HCT116 (cell line): ENCODE results near the gene ABTB2. TPM values are rescaled to one million over a fixed set of nuclear protein-coding genes. Genes with fewer than 3 reads are reported as not detected.

Experiments
- ATAC-seq: fragments of 200-7000 bp; cut with Tn5 transposase; 2 replicates; pipeline ENCODE4 v1.9.1; 2020; ENCODE audit warnings: mild to moderate bottlenecking, moderate library complexity
- BruUV-seq: library from RNA; stranded (reverse); fragments of 400-500 nt; replicated peaks from 2 replicates; lab custom pipeline; 2021; lab: Mats Ljungman, UMichigan
- CTCF ChIA-PET: fragments of 300-600 bp; sonication (Branson Sonifier 250); formaldehyde crosslinking; loops from one replicate; lab custom pipeline; 2021; ENCODE audit warnings: antibody characterized with exemption; lab: Charles Lee
- POLR2A ChIA-PET: fragments of 300-600, 350-600 bp; sonication (Branson Sonifier 250); formaldehyde crosslinking; loops from one replicate; lab custom pipeline; 2021; ENCODE audit warnings: antibody characterized with exemption; lab: Charles Lee
- RAD21 ChIA-PET, 2 experiments: fragments of 300-600 bp; sonication (Branson Sonifier 250); formaldehyde crosslinking; loops; one replicate each; lab custom pipeline; 2023; ENCODE audit warnings: low total read pairs in 2 of 2; ENCODE audit not compliant: uncharacterized antibody in 2 of 2, unreplicated experiment in 2 of 2, low non-redundant PET in 1 of 2; lab: Charles Lee
- DNase-seq: peaks from one replicate; pipeline ENCODE4 v3.0.0-alpha.2; 2010; ENCODE audit warnings: low read depth, low spot score
- H2AFZ ChIP-seq: fragments of 200-600 bp; shearing (Covaris generic), sonication (generic); 2 replicates; pipeline ENCODE4 v1.6.1; 2017; ENCODE audit warnings: low read depth, mixed run types, mixed read lengths, antibody characterized with exemption, low read length; ENCODE audit not compliant: poor library complexity, severe bottlenecking
- H3K27ac ChIP-seq: 2 replicates; pipeline ENCODE4 v1.5.1; 2012; ENCODE audit warnings: low read depth, low read length
- H3K27me3 ChIP-seq: fragments of 200-600 bp; sonication (generic); 2 replicates; pipeline ENCODE4 v1.6.1; 2016; ENCODE audit warnings: mixed run types, low read length, mixed read lengths; ENCODE audit not compliant: insufficient read depth
- H3K36me3 ChIP-seq, 2 experiments: fragments of 200-500 bp in 1 of 2; fragments of 200-600 bp in 1 of 2; sonication (Bioruptor generic) in 1 of 2; sonication (generic) in 1 of 2; 2 replicates each; pipeline versions ENCODE4 v1.5.1 to v1.6.1; 2014 to 2016; ENCODE audit warnings: low read length in 2 of 2, inconsistent platforms in 1 of 2, mixed read lengths in 1 of 2, mixed run types in 1 of 2; ENCODE audit not compliant: insufficient read depth in 2 of 2, control insufficient read depth in 1 of 2
- H3K4me1 ChIP-seq, 2 experiments: fragments of 200-600 bp in 1 of 2; sonication (generic) in 1 of 2; 2 replicates each; pipeline versions ENCODE4 v1.5.1 to v1.6.1; 2012 to 2017; ENCODE audit warnings: low read length in 2 of 2, inconsistent platforms in 1 of 2, mild to moderate bottlenecking in 1 of 2, mixed read lengths in 1 of 2, mixed run types in 1 of 2, moderate library complexity in 1 of 2; ENCODE audit not compliant: insufficient read depth in 2 of 2, control insufficient read depth in 1 of 2
- H3K4me2 ChIP-seq: fragments of 200-600 bp; sonication (generic); 2 replicates; pipeline ENCODE4 v1.6.1; 2017; ENCODE audit warnings: mixed run types, low read length, mixed read lengths
- H3K4me3 ChIP-seq, 2 experiments: fragments of 200-600 bp in 1 of 2; sonication (generic) in 1 of 2; replicated peaks in 1 of 2; 2 replicates each; pipeline ENCODE4 v1.5.1; 2011 to 2016; ENCODE audit warnings: low read length in 2 of 2, control low read depth in 1 of 2, low read depth in 1 of 2, mild to moderate bottlenecking in 1 of 2, mixed read lengths in 1 of 2, mixed run types in 1 of 2
- H3K79me2 ChIP-seq: fragments of 200-600 bp; sonication (generic); 2 replicates; pipeline ENCODE4 v1.6.1; 2017; ENCODE audit warnings: mild to moderate bottlenecking, mixed run types, low read length, moderate library complexity, mixed read lengths; ENCODE audit not compliant: insufficient read depth
- H3K9ac ChIP-seq: fragments of 200-600 bp; sonication (generic); 2 replicates; pipeline ENCODE4 v1.6.1; 2016; ENCODE audit warnings: low read length, mixed read lengths
- H3K9me2 ChIP-seq: fragments of 200-600 bp; sonication (generic), shearing (Covaris generic); 2 replicates; pipeline ENCODE4 v1.6.1; 2017; ENCODE audit warnings: mixed run types, mild to moderate bottlenecking, moderate library complexity; ENCODE audit not compliant: insufficient read depth
- H3K9me3 ChIP-seq, 2 experiments: fragments of 200-500 bp in 1 of 2; fragments of 200-600 bp in 1 of 2; sonication (Bioruptor generic) in 1 of 2; sonication (generic) in 1 of 2; 2 replicates each; pipeline ENCODE4 v1.6.1; 2014 to 2017; ENCODE audit warnings: low read length in 2 of 2, mixed read lengths in 2 of 2, inconsistent platforms in 1 of 2, low read depth in 1 of 2, mild to moderate bottlenecking in 1 of 2, mixed run types in 1 of 2, moderate library complexity in 1 of 2; ENCODE audit not compliant: control insufficient read depth in 1 of 2, insufficient read depth in 1 of 2
- H4K20me1 ChIP-seq: fragments of 200-600 bp; sonication (generic), shearing (Covaris generic); 2 replicates; pipeline ENCODE4 v1.6.1; 2017; ENCODE audit warnings: mixed run types, mild to moderate bottlenecking, moderate library complexity; ENCODE audit not compliant: insufficient read depth
- ATF3 ChIP-seq: IDR thresholded peaks from 2 replicates; pipeline ENCODE4 v1.6.1; 2012
- CBX3 ChIP-seq: IDR thresholded peaks from 2 replicates; pipeline ENCODE4 v1.6.1; 2012; ENCODE audit warnings: low read depth
- CEBPB ChIP-seq: IDR thresholded peaks from 2 replicates; pipeline ENCODE4 v1.6.1; 2012; ENCODE audit warnings: low read depth
- EGR1 ChIP-seq: IDR thresholded peaks from 2 replicates; pipeline ENCODE4 v1.6.1; 2012; ENCODE audit warnings: low read depth
- EZH2phosphoT487 ChIP-seq: fragments of 200-600 bp; IDR thresholded peaks from 2 replicates; pipeline ENCODE4 v1.6.1; 2018; ENCODE audit warnings: antibody characterized with exemption, borderline replicate concordance
- FOSL1 ChIP-seq: IDR thresholded peaks from 2 replicates; pipeline ENCODE4 v1.6.1; 2012; ENCODE audit warnings: low read depth
- SRF ChIP-seq: IDR thresholded peaks from 2 replicates; pipeline ENCODE4 v1.6.1; 2012; ENCODE audit warnings: low read depth
- ZBTB33 ChIP-seq: IDR thresholded peaks from 2 replicates; pipeline ENCODE4 v1.6.1; 2011; ENCODE audit warnings: mild to moderate bottlenecking, low read length, moderate library complexity; ENCODE audit not compliant: insufficient replicate concordance; ENCODE audit errors: extremely low read depth
- ZNF274 ChIP-seq: fragments of 200-500 bp; sonication (Bioruptor generic); IDR thresholded peaks from 2 replicates; pipeline ENCODE4 v1.6.1; 2014; ENCODE audit warnings: mild to moderate bottlenecking, low read depth, low read length, inconsistent platforms
- intact Hi-C: fragments of 100-400 bp; cut with micrococcal nuclease; formaldehyde crosslinking; loops from 2 replicates; pipeline ENCODE4 v1.10.0; 2022
- total RNA-seq: library from RNA; stranded (reverse); gene quantifications from one replicate; pipeline ENCODE4 v1.2.1, GENCODE V29; 2021; ENCODE audit not compliant: unreplicated experiment
- TF ChIP-seq, protein P1 (sequence below): IDR thresholded peaks from 2 replicates; pipeline ENCODE4 v1.6.1; 2012; ENCODE audit warnings: low read depth
- TF ChIP-seq, protein P2 (sequence below), 3 experiments: fragments of 200-600 bp in 1 of 3; sonication (generic) in 1 of 3; IDR thresholded peaks in 2 of 3; conservative IDR thresholded peaks in 1 of 3; 2 replicates each; pipeline ENCODE4 v1.5.1; 2012 to 2017; ENCODE audit warnings: low read depth in 2 of 3, low read length in 2 of 3, antibody characterized with exemption in 1 of 3, borderline replicate concordance in 1 of 3, control low read depth in 1 of 3, mild to moderate bottlenecking in 1 of 3, mixed read lengths in 1 of 3, mixed run types in 1 of 3, moderate library complexity in 1 of 3; ENCODE audit not compliant: insufficient read depth in 1 of 3

ABTB2 gene
- total RNA-seq, 1 experiment from 2014 or later, result 6.8 TPM

DNA sequence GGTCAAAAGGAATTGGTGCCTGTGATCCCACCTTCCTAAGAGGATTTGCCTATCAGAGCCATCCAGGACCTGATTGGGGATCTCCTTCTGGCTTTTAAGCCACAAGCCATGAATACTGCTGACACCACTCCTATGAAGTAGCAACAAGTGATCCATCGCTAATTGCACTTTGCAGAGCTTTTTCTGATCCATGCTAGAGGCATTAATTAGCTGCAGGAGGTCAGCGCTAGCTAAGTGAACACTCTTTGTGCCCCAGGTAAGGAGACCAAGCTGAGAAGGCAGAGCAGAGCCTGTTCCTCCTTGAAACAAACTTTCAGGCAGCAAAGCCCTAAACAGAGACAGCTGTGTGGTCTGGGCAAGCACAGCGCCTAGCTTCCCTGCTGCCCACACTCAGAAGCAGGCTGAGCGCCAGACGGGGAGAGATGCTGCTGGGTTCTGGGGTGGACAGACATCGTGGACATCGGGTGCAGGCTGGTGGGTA lies 122.2 kb downstream of the ABTB2 start:
- peaks cover 35 to 53% of the 10 kb centered on the region in 2 experiments for H3K4me1 ChIP-seq
- no peaks in the 10 kb centered on the region for H3K36me3 ChIP-seq
- ChIA-PET POLR2A (no interaction called here), RAD21 (no interaction called here), CTCF (no interaction called here)
- H3K4me3 ChIP-seq, result no peak overlapping the region
- no peak overlapping the region for H3K9ac ChIP-seq
- intact Hi-C loops, result no loop called here
- TF ChIP-seq, protein P1, sequence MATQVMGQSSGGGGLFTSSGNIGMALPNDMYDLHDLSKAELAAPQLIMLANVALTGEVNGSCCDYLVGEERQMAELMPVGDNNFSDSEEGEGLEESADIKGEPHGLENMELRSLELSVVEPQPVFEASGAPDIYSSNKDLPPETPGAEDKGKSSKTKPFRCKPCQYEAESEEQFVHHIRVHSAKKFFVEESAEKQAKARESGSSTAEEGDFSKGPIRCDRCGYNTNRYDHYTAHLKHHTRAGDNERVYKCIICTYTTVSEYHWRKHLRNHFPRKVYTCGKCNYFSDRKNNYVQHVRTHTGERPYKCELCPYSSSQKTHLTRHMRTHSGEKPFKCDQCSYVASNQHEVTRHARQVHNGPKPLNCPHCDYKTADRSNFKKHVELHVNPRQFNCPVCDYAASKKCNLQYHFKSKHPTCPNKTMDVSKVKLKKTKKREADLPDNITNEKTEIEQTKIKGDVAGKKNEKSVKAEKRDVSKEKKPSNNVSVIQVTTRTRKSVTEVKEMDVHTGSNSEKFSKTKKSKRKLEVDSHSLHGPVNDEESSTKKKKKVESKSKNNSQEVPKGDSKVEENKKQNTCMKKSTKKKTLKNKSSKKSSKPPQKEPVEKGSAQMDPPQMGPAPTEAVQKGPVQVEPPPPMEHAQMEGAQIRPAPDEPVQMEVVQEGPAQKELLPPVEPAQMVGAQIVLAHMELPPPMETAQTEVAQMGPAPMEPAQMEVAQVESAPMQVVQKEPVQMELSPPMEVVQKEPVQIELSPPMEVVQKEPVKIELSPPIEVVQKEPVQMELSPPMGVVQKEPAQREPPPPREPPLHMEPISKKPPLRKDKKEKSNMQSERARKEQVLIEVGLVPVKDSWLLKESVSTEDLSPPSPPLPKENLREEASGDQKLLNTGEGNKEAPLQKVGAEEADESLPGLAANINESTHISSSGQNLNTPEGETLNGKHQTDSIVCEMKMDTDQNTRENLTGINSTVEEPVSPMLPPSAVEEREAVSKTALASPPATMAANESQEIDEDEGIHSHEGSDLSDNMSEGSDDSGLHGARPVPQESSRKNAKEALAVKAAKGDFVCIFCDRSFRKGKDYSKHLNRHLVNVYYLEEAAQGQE, result no peak
- TF ChIP-seq ATF3 (no peak), CEBPB (no peak), ZNF274 (no peak), EZH2phosphoT487 (no peak), FOSL1 (no peak), SRF (no peak), CBX3 (no peak), ZBTB33 (no peak), EGR1 (no peak)
- TF ChIP-seq, protein P2, sequence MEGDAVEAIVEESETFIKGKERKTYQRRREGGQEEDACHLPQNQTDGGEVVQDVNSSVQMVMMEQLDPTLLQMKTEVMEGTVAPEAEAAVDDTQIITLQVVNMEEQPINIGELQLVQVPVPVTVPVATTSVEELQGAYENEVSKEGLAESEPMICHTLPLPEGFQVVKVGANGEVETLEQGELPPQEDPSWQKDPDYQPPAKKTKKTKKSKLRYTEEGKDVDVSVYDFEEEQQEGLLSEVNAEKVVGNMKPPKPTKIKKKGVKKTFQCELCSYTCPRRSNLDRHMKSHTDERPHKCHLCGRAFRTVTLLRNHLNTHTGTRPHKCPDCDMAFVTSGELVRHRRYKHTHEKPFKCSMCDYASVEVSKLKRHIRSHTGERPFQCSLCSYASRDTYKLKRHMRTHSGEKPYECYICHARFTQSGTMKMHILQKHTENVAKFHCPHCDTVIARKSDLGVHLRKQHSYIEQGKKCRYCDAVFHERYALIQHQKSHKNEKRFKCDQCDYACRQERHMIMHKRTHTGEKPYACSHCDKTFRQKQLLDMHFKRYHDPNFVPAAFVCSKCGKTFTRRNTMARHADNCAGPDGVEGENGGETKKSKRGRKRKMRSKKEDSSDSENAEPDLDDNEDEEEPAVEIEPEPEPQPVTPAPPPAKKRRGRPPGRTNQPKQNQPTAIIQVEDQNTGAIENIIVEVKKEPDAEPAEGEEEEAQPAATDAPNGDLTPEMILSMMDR (IDR thresholded peaks at IDR 0.05 in 2 of 3, conservative IDR thresholded peaks at IDR 0.05 in 1 of 3; ENCODE audit: borderline replicate concordance in 1 of 3, insufficient read depth in 1 of 3, low read depth in 2 of 3, low read length in 2 of 3), result no peak
- no peak overlapping the region for H3K4me2 ChIP-seq
- DNase-seq (no peak), ATAC-seq (no peak)
- no peaks in the 10 kb centered on the region for H3K9me2 ChIP-seq
- no peaks in the 10 kb centered on the region for H3K27me3 ChIP-seq
- H4K20me1 ChIP-seq, result no peaks in the 10 kb centered on the region
- no peak overlapping the region for H3K27ac ChIP-seq
- no peak overlapping the region for H2AFZ ChIP-seq
- H3K9me3 ChIP-seq, result no peaks in the 10 kb centered on the region
- BruUV-seq, result no TSS peak
- H3K79me2 ChIP-seq, result no peaks in the 10 kb centered on the region
